ENCODE data around the gene TMED6.

DNA sequence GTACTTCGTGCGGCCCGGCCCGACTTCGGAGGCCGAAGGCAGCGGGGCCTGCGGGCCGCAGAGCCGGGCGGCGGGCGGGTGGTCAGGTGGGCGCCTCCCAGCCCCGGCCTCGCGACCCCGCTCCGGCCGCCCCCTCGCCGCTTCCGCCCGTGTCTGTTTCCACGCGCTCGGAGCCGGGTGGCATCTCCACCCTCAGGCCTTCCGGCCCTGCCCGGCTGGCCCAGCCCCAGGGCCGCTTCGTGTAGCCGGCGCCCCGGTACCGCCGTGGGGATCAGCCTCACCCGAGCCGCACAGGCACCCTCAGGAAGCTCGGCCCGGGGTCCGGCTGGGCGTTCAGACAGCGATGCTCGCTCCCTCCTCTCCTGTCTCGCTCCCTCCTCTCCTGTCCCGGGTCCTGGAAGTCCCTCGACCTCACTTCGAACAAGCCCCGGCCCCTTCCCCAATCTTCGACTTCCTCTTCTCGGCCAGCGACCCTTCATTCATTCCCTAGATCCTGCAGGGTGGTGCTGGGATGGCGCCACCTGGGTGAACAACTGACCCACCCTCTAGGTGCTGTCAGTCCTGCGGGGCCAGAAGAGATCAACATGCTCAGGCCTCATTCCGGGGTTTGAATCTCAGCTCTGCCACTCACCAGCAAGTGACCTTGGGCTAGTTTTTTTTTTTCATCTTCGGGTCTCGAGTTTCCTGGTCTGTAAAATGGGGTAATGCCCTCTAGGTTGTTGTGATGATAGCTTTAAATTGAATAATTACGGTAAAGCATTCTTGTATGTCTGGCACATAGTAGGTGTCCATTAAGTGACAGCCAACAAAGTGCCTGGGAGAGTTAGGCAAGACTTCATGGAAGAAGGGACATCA is 39.8 kb downstream of the TMED6 start:
- TF ChIP-seq, protein P1, sequence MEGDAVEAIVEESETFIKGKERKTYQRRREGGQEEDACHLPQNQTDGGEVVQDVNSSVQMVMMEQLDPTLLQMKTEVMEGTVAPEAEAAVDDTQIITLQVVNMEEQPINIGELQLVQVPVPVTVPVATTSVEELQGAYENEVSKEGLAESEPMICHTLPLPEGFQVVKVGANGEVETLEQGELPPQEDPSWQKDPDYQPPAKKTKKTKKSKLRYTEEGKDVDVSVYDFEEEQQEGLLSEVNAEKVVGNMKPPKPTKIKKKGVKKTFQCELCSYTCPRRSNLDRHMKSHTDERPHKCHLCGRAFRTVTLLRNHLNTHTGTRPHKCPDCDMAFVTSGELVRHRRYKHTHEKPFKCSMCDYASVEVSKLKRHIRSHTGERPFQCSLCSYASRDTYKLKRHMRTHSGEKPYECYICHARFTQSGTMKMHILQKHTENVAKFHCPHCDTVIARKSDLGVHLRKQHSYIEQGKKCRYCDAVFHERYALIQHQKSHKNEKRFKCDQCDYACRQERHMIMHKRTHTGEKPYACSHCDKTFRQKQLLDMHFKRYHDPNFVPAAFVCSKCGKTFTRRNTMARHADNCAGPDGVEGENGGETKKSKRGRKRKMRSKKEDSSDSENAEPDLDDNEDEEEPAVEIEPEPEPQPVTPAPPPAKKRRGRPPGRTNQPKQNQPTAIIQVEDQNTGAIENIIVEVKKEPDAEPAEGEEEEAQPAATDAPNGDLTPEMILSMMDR (IDR thresholded peaks at IDR 0.05), result no peak
- peak; percentile 81; the same call in 1 of the 2 replicates for TF ChIP-seq ZFX (IDR thresholded peaks at IDR 0.05; ENCODE audit: borderline replicate concordance)

Data from 22Rv1 (cell line).